ENCODE results near the gene CD320.

The CD320 gene

DNA sequence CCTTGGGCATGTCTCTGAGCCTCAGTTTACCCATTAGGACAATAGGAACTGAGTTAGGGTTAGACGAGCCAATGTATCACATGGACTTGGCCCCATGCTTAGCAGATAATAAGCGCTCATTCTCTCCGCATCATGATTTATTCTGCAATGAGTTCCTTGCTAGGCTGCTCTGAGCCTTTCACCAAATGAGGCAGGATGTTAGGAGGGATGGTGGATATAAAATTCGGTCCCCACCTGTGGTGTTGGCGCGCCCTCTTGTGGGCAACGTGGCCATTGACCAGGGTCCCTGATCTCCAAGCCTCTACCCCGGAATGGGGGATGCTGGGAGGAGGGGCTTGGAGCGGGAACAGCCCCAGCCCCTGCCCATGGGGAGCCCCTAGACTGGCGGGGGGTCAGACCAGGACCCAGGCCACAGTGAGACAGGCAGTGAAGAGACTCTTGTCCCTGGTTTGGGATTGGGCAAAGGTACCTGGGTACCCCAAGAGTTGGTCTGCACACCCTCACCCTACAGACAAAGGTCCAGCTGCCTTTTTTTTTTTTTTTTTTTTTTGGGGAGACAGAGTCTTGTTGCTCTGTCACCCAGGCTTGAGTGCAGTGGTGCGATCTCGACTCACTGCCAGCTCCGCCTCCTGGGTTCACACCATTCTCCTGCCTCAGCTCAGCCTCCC is 55.1 kb downstream of the CD320 start:
- H3K36me3 ChIP-seq (ENCODE audit: control insufficient read depth in 1 of 2, insufficient read depth in 2 of 2, low read length in 2 of 2): peaks cover 3 to 7% of the 10 kb centered on the region in 2 experiments
- H3K79me1 ChIP-seq (ENCODE audit: low read length): no peaks in the 10 kb centered on the region
- no peak overlapping the region for H3K4me2 ChIP-seq (ENCODE audit: low read length)
- no peak overlapping the region for H2BK5ac ChIP-seq (ENCODE audit: low read depth, low read length, poor library complexity)
- H3K4me1 ChIP-seq (ENCODE audit: control insufficient read depth in 1 of 2, insufficient read depth in 2 of 2, low read length in 2 of 2): no peaks in the 10 kb centered on the region
- H3K27ac ChIP-seq (ENCODE audit: low read depth, low read length): no peak overlapping the region
- no peak overlapping the region for H3K18ac ChIP-seq (ENCODE audit: low read length)
- H2BK12ac ChIP-seq (ENCODE audit: low read length): no peak overlapping the region
- no peak overlapping the region for H4K12ac ChIP-seq (ENCODE audit: low read depth, low read length)
- no peak overlapping the region for H4K8ac ChIP-seq (ENCODE audit: low read depth, low read length)
- WGBS (ENCODE audit: extremely low coverage, insufficient coverage, insufficient read length): no CpG with 5 or more reads among the region's 13 CpGs
- no peaks in the 10 kb centered on the region for H3K9me3 ChIP-seq (ENCODE audit: insufficient read depth, low read depth, low read length)
- H2AFZ ChIP-seq (ENCODE audit: insufficient read depth, low read length, poor library complexity): no peak overlapping the region
- no peaks in the 10 kb centered on the region for H3K79me2 ChIP-seq (ENCODE audit: control insufficient read depth, insufficient read depth, low read length, poor library complexity)
- H3K4ac ChIP-seq (ENCODE audit: low read depth, low read length): no peak overlapping the region
- DNase-seq: peak; percentile 67 to 87
- H3K27me3 ChIP-seq (ENCODE audit: insufficient read depth, low read length): no peaks in the 10 kb centered on the region
- H3K4me3 ChIP-seq (ENCODE audit: low read depth, low read length): no peak overlapping the region
- H2AK5ac ChIP-seq (ENCODE audit: low read length): no peak overlapping the region
- H3K9ac ChIP-seq (ENCODE audit: low read length): no peak overlapping the region
- H2BK120ac ChIP-seq (ENCODE audit: insufficient read depth, low read length, poor library complexity): no peak overlapping the region
- no peak overlapping the region for H4K91ac ChIP-seq (ENCODE audit: low read depth, low read length)
- no peak overlapping the region for H3K23ac ChIP-seq (ENCODE audit: low read length)
- no peak overlapping the region for H3K14ac ChIP-seq (ENCODE audit: low read length)

Data from trophoblast cell (in vitro differentiated cells and primary cell).